Measurements from ENCODE around the gene PLXNA2. TPM values are rescaled to one million over a fixed set of nuclear protein-coding genes. Genes with fewer than 3 reads are reported as not detected.

The PLXNA2 gene
- total RNA-seq, 2 experiments from 2014 or later: 0.13 to 0.23 TPM

- Mint-ChIP-seq H3K4me3 (no peak overlapping the region), H3K36me3 (ENCODE audit: low read depth) (no peaks in the 10 kb centered on the region), H3K27me3 (peaks cover 11% of the 10 kb centered on the region), H3K27ac (no peak overlapping the region), H3K9me3 (no peaks in the 10 kb centered on the region), H3K4me1 (ENCODE audit: low read depth) (peaks cover 10% of the 10 kb centered on the region)
- POLR2A ChIA-PET: no interaction called here
- DNase-seq (no peak), ATAC-seq (no peak)
- intact Hi-C loops (cut with micrococcal nuclease): loop anchor here (5.0 kb wide), 1 partner anchor 226 kb away; no protein-coding TSS in a partner anchor
- CTCF ChIA-PET: interaction anchor here (1.3 to 5.0 kb wide), 2 partner anchors 117 to 227 kb away, joined by 4 to 54 read pairs; no protein-coding TSS in a partner anchor
- TF ChIP-seq, protein P1, sequence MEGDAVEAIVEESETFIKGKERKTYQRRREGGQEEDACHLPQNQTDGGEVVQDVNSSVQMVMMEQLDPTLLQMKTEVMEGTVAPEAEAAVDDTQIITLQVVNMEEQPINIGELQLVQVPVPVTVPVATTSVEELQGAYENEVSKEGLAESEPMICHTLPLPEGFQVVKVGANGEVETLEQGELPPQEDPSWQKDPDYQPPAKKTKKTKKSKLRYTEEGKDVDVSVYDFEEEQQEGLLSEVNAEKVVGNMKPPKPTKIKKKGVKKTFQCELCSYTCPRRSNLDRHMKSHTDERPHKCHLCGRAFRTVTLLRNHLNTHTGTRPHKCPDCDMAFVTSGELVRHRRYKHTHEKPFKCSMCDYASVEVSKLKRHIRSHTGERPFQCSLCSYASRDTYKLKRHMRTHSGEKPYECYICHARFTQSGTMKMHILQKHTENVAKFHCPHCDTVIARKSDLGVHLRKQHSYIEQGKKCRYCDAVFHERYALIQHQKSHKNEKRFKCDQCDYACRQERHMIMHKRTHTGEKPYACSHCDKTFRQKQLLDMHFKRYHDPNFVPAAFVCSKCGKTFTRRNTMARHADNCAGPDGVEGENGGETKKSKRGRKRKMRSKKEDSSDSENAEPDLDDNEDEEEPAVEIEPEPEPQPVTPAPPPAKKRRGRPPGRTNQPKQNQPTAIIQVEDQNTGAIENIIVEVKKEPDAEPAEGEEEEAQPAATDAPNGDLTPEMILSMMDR (IDR thresholded peaks at IDR 0.05): no peak
Observed at GRCh38 chr1:208248307-208248801, 4.2 kb upstream of the PLXNA2 start.

DNA sequence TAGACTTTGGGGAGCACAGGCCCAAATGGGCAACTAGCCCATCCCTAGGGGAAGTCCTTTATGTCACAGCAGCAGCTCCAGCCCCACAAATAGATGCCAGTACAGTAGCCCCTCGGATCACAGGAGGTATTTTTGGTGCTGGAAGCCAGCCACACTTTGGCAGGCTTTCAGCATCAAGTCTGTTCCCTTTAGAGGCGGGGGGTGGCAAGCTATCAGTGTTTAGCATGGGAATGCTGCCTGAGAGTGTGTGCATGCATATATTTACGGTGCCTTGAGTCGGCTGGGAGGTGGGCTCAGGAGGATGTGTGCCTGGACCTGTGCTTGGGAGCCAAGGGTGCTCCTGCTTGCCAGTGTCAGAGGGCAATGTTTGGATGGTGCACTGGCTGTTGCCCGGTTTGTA, 3.5 kb upstream of the PLXNA2 start:
- no peaks in the 10 kb centered on the region for H3K36me3 Mint-ChIP-seq (ENCODE audit: low read depth)
- H3K27ac Mint-ChIP-seq: no peak overlapping the region
- POLR2A ChIA-PET: no interaction called here
- DNase-seq (no peak), ATAC-seq (no peak)
- no peak overlapping the region for H3K4me3 Mint-ChIP-seq
- CTCF ChIA-PET: interaction anchor here (1.3 to 5.0 kb wide), 2 partner anchors 116 to 226 kb away, joined by 4 to 54 read pairs; no protein-coding TSS in a partner anchor
- no peaks in the 10 kb centered on the region for H3K9me3 Mint-ChIP-seq
- TF ChIP-seq, protein P1 (IDR thresholded peaks at IDR 0.05): no peak
- H3K27me3 Mint-ChIP-seq: peaks cover 10% of the 10 kb centered on the region
- H3K4me1 Mint-ChIP-seq (ENCODE audit: low read depth): peaks cover 10% of the 10 kb centered on the region
- intact Hi-C loops (cut with micrococcal nuclease): loop anchor here (5.0 kb wide), 1 partner anchor 225 kb away; no protein-coding TSS in a partner anchor

DNA sequence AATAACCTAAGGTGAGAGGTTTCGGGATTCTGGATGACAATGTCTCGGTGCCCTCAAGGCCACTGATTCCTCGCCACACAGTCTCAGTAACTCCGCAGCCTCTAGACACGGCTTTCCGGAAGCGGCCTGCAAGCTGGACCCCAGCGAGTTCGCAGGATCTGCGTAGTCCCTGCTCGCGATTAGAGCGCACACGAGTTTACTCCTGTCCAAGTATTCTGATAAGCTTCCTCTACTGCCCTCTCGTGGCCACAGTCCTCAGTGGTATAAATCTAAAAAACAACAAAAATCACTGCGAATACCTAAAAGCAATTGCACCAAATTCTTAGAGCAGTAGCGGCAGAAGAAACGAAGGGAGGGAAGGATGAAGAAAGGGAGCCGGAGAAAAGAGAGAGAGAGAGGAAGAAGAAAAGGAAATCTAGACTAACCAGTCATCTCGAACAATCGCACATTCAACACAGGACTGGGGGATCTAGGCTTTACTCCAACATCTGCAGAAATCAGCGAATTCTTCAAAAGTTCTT, 1.1 kb upstream of the PLXNA2 start:
- POLR2A ChIA-PET: interaction anchor here (0.6 to 1.8 kb wide), 4 partner anchors 43 to 223 kb away, joined by 3 to 7 read pairs (median 3); no protein-coding TSS in a partner anchor
- Mint-ChIP-seq H3K4me1 (ENCODE audit: low read depth) (peaks cover 10% of the 10 kb centered on the region), H3K36me3 (ENCODE audit: low read depth) (no peaks in the 10 kb centered on the region), H3K27ac (no peak overlapping the region), H3K4me3 (peak overlapping the region; percentile 57), H3K9me3 (no peaks in the 10 kb centered on the region), H3K27me3 (peaks cover 19% of the 10 kb centered on the region)
- intact Hi-C loops (cut with micrococcal nuclease): loop anchor here (2.0 to 5.0 kb wide), 2 partner anchors 112 to 223 kb away; no protein-coding TSS in a partner anchor
- ATAC-seq (peak; percentile 77), DNase-seq (peak; percentile 95)
- TF ChIP-seq, protein P1 (IDR thresholded peaks at IDR 0.05): peak; percentile 74
- CTCF ChIA-PET: interaction anchor here (0.7 to 5.0 kb wide), 48 partner anchors 9 to 963 kb away, joined by 3 to 65 read pairs (median 5); no protein-coding TSS in a partner anchor

DNA sequence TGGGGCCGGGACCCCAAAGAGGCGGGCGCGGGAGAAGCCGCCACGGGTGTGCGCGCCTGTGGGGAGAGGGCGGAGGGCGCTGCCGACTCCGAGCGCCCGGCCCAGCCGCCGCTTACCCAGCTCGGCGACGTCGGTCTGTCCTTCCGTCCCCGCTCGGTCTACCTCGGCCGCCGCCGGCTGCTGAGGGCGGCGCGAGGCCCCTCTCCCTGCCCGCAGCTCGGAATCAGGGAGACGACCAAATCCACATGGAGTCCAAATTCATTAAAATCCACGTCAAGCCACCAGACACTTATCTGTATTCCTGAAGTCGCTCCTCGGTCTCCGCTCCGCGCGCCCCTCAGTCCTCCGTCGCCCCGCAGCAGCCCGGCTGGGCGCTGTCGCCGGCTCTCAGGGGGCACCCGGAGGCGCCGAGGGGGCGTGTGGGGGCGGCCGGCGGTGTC, 637 bp downstream of the PLXNA2 start:
- ChIA-PET CTCF (interaction anchor here (0.9 to 3.5 kb wide), 10 partner anchors 24 to 224 kb away, joined by 3 to 65 read pairs (median 9); no protein-coding TSS in a partner anchor), POLR2A (interaction anchor here (0.6 kb wide), 1 partner anchor 510 kb away, joined by 3 read pairs; no protein-coding TSS in a partner anchor)
- Mint-ChIP-seq H3K4me3 (peak overlapping the region; percentile 70), H3K9me3 (no peaks in the 10 kb centered on the region), H3K4me1 (ENCODE audit: low read depth) (peaks cover 10% of the 10 kb centered on the region), H3K27ac (no peak overlapping the region), H3K27me3 (peaks cover 23% of the 10 kb centered on the region), H3K36me3 (ENCODE audit: low read depth) (no peaks in the 10 kb centered on the region)
- peak; percentile 18 for ATAC-seq
- TF ChIP-seq, protein P1 (IDR thresholded peaks at IDR 0.05): no peak
- peak; percentile 27 for DNase-seq
- intact Hi-C loops (cut with micrococcal nuclease): no loop called here
